ENCODE results near the gene TLE3. TPM values are rescaled to one million over a fixed set of nuclear protein-coding genes. Genes with fewer than 3 reads are reported as not detected.

Gene TLE3
- total RNA-seq, 1 donor from 2014 or later, result 58.8 TPM

- H3K4me3 ChIP-seq, result no peak overlapping the region
- TF ChIP-seq CTCF (IDR thresholded peaks at IDR 0.05), result no peak
- H3K9me3 ChIP-seq, result no peaks in the 10 kb centered on the region
- H3K36me3 ChIP-seq, result no peaks in the 10 kb centered on the region
- no peaks in the 10 kb centered on the region for H3K4me1 ChIP-seq
- DNase-seq, result peak; percentile 46
- H3K27ac ChIP-seq, result no peak overlapping the region
- no peak for ATAC-seq
- intact Hi-C loops (cut with DNase I), result no loop called here
- no peaks in the 10 kb centered on the region for H3K27me3 ChIP-seq
Measured at GRCh38 chr15:70035051-70035718, 62.5 kb downstream of the TLE3 start.

- Histone ChIP-seq H3K4me3 (no peak overlapping the region), H3K27me3 (no peaks in the 10 kb centered on the region), H3K4me1 (no peaks in the 10 kb centered on the region), H3K9me3 (no peaks in the 10 kb centered on the region), H3K36me3 (no peaks in the 10 kb centered on the region), H3K27ac (no peak overlapping the region)
- DNase-seq (peak; percentile 51), ATAC-seq (no peak)
- no peak for TF ChIP-seq CTCF (IDR thresholded peaks at IDR 0.05)
- intact Hi-C loops (cut with DNase I), result no loop called here
Measured at GRCh38 chr15:70034596-70034995, 63.1 kb downstream of the TLE3 start.

GRCh38 chr15:70034141-70034540, 63.6 kb downstream of the TLE3 start:
- no peaks in the 10 kb centered on the region for H3K36me3 ChIP-seq

GRCh38 chr15:70033529-70034140, 64.1 kb downstream of the TLE3 start:
- intact Hi-C loops (cut with DNase I), result no loop called here
- Histone ChIP-seq H3K9me3 (no peaks in the 10 kb centered on the region), H3K4me1 (no peaks in the 10 kb centered on the region), H3K27ac (no peak overlapping the region), H3K27me3 (no peaks in the 10 kb centered on the region), H3K4me3 (no peak overlapping the region), H3K36me3 (no peaks in the 10 kb centered on the region)
- DNase-seq, result no peak
- no peak for ATAC-seq
- TF ChIP-seq CTCF (IDR thresholded peaks at IDR 0.05), result no peak

More at GRCh38 chr15:70034141-70034540, 63.6 kb downstream of the TLE3 start:
- Histone ChIP-seq H3K9me3 (no peaks in the 10 kb centered on the region), H3K4me3 (no peak overlapping the region), H3K27me3 (no peaks in the 10 kb centered on the region), H3K27ac (no peak overlapping the region), H3K4me1 (no peaks in the 10 kb centered on the region)
- no peak for TF ChIP-seq CTCF (IDR thresholded peaks at IDR 0.05)
- ATAC-seq (no peak), DNase-seq (peak; percentile 59)
- intact Hi-C loops (cut with DNase I), result no loop called here

GRCh38 chr15:70033109-70033508, 64.6 kb downstream of the TLE3 start:
- Histone ChIP-seq H3K36me3 (no peaks in the 10 kb centered on the region), H3K4me1 (no peaks in the 10 kb centered on the region)

More at GRCh38 chr15:70033109-70033508, 64.6 kb downstream of the TLE3 start:
- Histone ChIP-seq H3K27me3 (no peaks in the 10 kb centered on the region), H3K27ac (no peak overlapping the region), H3K9me3 (no peaks in the 10 kb centered on the region), H3K4me3 (no peak overlapping the region)
- no peak for TF ChIP-seq CTCF (IDR thresholded peaks at IDR 0.05)
- intact Hi-C loops (cut with DNase I), result no loop called here
- no peak for DNase-seq
- ATAC-seq, result no peak
